ENCODE data around the gene RIPK3.

RIPK3 gene

GRCh38 chr14:24300326-24300980 lies 39.3 kb downstream of the RIPK3 start:
- DNase-seq (ENCODE audit: low read depth), result no peak

DNA sequence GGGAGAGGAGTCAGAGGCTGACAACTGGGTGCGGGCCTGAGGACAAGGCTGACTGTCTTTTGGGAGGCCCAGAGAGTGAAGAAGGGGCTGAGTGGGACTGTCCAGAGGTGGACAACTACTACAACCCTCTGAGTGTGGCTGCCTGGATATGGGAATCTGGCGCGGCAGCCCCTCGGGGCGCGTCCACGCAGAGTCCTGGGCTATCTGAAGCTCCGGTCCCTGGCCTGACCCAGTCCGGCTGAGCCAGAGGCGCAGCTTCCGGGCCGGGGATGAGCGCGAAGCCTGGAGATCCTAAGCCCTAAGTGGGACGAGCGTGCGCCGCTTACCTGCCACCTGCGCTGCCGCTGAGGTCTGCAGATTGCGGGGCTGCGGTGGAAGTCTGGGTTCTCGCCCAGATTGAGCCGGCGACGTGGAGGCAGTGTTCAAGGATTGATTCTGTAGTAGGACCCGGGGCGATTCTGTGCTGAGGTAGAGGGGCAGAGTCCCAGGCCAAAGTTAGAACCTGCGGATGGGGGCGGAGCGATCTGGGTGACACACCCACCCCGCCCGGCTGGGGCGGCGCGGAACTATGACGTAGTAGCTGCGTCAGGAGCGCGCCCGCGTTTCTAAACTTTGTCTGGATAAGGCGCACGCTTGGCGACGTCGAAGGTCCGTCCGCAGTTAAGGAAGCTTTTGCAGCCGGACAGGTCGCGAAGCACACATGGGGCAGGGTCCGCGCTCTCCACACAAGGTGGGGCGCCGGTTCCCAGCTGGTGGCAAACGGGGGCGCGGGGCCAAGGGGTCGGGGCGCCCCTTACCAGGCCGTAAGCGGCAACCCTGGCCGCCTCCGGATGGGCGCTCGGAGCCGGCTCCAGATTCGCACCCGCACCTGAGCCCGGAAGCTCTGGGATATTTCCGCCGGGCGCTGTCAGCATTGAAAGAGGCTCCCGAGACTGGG lies 40.3 kb downstream of the RIPK3 start, which contains the start of the genes DHRS1 and NOP9:
TSS of gene DHRS1 (minus strand) at position 526 of the 937 bp plus-strand sequence. CDS start 674 bp downstream, outside the sequence.
TSS of gene NOP9 (plus strand) at position 596 of the 937 bp plus-strand sequence. CDS start at position 701, 105 bp downstream.
- peak; percentile 76 for DNase-seq (ENCODE audit: low read depth)

- DNase-seq (ENCODE audit: low read depth), result no peak
Measured at GRCh38 chr14:24298892-24299254, 40.9 kb downstream of the RIPK3 start.

DNA sequence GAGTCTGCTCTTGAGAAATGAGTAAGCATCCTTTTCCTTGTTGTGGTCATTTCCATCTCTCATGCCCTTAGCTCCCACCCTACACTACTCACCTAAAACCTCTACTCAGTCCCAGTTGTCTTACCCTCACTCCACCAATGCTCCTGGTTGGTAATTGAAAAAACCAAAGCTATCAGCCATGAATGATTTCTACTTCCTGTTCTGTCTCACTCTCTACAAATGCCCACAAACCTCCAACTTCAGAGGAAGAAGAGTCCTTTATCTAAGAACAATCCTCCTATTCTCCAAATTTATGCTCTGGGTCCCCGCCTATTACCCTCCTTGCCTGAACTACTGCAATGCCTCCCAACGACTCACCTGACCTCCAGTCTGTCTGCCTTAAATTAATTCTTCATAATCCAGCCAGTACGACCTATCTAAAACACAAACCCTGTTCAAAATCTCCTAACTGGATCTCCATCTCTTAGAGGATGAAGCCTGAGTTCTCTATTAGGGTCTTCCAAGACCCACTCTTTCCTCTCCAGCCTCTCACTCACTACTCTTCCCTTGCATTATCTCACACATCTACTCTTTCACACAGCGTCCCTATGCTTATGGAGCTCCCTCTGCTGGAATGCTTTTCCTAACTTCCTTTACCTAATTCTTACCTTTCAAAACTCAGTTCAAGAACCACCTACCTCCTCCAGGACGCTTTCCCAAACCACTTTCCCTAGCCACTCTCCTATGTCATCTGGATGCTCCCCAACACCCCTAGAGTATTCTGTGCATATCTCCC lies 42.4 kb downstream of the RIPK3 start:
- no peak for DNase-seq (ENCODE audit: low read depth)

DNA sequence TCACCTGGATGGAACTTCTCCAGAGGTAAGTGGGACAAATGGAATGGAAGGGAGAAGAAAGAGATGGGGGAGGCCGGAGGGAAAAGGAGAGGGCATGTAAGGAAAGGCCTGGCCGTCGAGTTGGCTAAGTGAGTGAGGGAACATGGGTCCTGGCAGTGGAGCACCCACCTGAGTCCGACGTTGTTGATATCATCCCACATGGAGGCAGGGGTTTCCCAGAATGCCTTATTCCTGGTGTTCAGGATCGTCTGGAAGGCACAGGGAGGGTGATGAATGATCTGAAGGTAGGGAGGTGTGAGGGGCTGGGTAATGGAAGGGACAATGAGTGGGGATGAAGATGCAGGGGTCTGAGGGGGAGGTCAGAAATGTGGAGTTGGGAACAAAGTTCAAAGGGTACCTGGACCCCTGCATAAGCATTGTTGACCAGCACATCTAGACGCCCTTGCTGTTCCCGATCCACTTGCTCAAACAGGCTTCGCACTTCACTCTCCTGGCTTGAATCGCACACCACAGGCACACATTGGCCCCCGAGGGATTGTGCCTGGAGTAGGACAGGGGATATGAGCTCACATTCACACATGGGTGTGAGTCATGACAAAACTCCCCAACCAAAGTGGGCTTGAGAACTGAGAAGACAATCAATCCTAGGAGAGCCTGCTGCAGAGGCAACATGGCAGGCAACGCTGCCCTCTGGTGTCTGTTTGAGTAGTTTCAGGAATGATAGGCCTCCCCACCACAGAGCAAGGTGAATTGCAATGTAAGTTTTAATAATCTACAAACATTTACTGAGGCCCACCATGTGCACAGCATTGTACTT lies 43.2 kb downstream of the RIPK3 start:
- peak; percentile 73 for DNase-seq (ENCODE audit: low read depth)

DNA sequence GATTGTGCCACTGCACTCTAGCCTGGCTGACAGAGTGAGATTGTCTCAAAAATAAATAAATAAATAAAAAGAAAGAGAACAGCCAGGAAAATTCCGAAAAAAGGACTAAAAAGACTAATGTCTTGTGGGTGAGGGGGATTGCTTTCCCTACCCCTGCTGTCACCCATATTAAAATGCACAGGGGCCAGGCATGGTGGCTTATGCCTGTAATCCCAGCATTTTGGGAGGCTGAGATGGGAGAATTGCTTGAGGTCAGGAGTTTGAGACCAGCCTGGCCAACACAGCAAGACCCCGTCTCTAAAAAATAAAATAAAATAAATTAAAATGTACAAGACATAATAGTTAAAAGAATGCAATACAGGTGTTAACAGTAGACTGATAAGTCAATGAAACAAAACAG lies 46.3 kb downstream of the RIPK3 start:
- no peak for DNase-seq (ENCODE audit: low read depth)

DNA sequence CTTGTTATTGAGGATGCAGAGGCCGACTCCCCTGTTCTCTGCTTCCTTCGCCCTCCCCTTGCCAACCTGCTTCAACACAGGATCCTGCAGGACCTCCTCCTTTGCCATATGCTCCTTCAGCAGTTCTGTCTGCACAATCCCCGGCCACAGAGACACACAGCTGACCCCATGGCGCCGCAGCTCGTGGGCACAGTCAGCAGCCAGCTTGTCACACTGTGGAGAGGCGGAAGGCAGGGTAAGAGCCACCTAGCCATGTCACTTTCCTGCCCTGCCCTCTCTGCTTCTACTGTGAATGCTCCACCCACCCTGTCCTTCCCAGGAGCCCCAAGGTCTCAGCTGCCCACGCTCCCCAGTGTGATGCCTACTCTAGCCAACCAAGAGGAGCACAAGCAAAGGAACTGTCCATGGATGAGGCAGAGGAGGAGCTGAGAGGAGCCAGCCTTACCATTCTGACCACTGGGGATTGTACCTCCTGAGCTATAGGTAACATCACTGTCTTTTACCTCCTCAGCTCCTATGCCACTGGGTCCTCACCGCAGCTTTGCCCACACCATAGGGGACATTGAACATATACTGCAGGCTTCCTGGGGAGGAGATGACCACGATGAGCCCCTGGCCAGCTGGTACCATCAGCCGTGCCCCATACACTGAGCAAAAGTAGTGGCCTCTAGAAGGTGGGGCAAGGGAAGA lies 47.5 kb downstream of the RIPK3 start:
- no peak for DNase-seq (ENCODE audit: low read depth)

DNA sequence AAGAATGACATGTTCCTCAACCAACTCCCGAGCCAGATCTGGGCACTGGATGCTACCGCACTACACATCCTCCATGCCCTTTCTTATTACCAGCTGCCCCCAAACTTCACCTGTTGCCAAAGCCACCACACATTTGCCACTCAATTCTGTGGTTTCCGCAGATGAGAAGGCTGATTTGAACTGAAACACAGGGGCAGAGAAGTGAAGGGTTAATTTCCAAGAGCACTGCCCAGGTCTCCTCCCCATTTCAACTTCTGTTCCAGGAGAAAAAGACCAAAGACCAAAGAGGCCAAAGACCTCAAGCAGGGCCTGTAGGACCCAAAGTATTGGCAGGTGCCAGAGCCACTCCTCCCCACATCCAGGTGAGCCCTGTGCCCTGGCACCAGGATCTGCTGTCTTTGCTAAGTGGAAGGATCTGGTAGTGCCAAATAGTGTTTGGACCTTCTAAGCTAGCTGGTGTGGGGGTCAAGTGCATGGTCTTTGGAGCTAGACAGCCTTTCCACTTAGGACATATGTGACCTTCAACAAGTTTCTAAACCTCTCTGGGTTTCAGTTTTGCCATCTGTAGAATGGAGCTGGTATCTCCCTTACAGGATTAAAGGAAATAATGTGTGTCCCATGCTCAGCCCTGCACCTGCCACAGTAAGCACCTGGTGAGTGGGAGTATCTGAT lies 48.2 kb downstream of the RIPK3 start:
- DNase-seq (ENCODE audit: low read depth), result no peak

DNA sequence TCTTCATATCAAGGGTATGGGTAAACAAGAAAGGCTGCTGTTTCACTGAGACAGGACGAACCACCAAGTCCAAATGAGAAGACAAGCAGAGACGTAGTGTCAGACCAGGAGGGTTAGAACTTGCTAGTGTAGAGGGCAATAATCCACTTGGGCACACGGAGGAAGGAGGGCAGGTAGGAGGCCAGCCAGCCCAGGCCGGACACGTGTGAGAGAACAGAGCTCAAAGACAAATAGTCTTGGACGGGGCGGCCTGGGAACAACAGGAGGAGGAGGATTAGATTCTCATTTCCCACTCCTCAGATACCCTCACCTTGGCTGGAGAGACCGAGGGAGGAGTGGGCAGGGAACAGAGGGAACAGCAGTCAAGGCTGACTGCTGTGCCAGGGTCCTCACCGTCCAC lies 49.0 kb downstream of the RIPK3 start:
- DNase-seq (ENCODE audit: low read depth), result no peak

- DNase-seq (ENCODE audit: low read depth), result no peak
Measured at GRCh38 chr14:24289649-24290280, 50.0 kb downstream of the RIPK3 start.

DNA sequence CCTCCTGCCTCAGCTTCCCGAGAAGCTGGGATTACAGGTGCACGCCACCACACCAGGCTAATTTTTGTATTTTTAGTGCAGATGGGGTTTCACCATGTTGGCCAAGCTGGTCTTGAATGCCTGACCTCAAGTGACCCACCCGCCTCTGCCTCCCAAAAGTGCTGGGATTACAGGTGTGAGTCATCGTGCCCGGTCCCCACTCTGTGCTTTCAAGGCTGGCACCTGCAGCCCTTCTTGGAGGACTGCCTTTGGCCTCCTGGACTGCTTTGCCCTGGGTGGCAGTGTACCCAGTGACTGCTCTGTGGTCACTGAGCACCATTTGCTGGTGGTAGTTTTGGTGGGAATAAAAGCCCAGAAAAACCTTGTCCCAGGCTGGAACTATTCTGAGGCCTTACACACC lies 52.8 kb downstream of the RIPK3 start:
- DNase-seq (ENCODE audit: low read depth), result no peak
